H9 (cell line): ENCODE results near the gene IRF2BPL. TPM values are rescaled to one million over a fixed set of nuclear protein-coding genes. Genes with fewer than 3 reads are reported as not detected.

Source experiments
- DNase-seq: peaks from one replicate; pipeline ENCODE4 v3.0.0-alpha.2; 2017
- H2AFZ ChIP-seq: one replicate; pipeline ENCODE4 v1.6.1; 2013; ENCODE audit warnings: mild to moderate bottlenecking, low read length, control low read depth, moderate library complexity
- H2AK5ac ChIP-seq: 2 replicates; pipeline ENCODE4 v1.6.1; 2013; ENCODE audit warnings: low read length, control low read depth, mixed read lengths; ENCODE audit not compliant: insufficient read length
- H2BK120ac ChIP-seq: one replicate; pipeline ENCODE4 v1.6.1; 2013; ENCODE audit warnings: low read depth, mild to moderate bottlenecking, low read length, control low read depth, inconsistent platforms; ENCODE audit not compliant: poor library complexity, severe bottlenecking
- H2BK12ac ChIP-seq: 2 replicates; pipeline ENCODE4 v1.6.1; 2013; ENCODE audit warnings: low read length, control low read depth, mixed read lengths, low read depth; ENCODE audit not compliant: insufficient read length
- H2BK15ac ChIP-seq: 2 replicates; pipeline ENCODE4 v1.6.1; 2013; ENCODE audit warnings: low read depth, low read length, control low read depth
- H2BK20ac ChIP-seq: one replicate; pipeline ENCODE4 v1.6.1; 2013; ENCODE audit warnings: low read depth, mild to moderate bottlenecking, low read length, control low read depth, inconsistent platforms; ENCODE audit not compliant: poor library complexity, severe bottlenecking
- H2BK5ac ChIP-seq: 2 replicates; pipeline ENCODE4 v1.6.1; 2013; ENCODE audit warnings: low read length, control low read depth, mixed read lengths; ENCODE audit not compliant: insufficient read length
- H3K14ac ChIP-seq: 2 replicates; pipeline ENCODE4 v1.6.1; 2013; ENCODE audit warnings: low read length, control low read depth; ENCODE audit not compliant: insufficient read depth
- H3K18ac ChIP-seq: 2 replicates; pipeline ENCODE4 v1.6.1; 2013; ENCODE audit warnings: low read depth, mild to moderate bottlenecking, mixed read lengths, low read length, control low read depth; ENCODE audit not compliant: insufficient read length
- H3K23ac ChIP-seq: 2 replicates; pipeline ENCODE4 v1.6.1; 2013; ENCODE audit warnings: low read length, control low read depth, mixed read lengths, low read depth; ENCODE audit not compliant: insufficient read length
- H3K23me2 ChIP-seq: 2 replicates; pipeline ENCODE4 v1.6.1; 2013; ENCODE audit warnings: low read depth, mild to moderate bottlenecking, mixed read lengths, low read length, control low read depth; ENCODE audit not compliant: insufficient read length, poor library complexity, severe bottlenecking
- H3K27ac ChIP-seq: 2 replicates; pipeline ENCODE4 v1.5.1; 2013; ENCODE audit warnings: low read length, control low read depth, mixed read lengths, low read depth; ENCODE audit not compliant: insufficient read length
- H3K27me3 ChIP-seq: 2 replicates; pipeline ENCODE4 v1.6.1; 2013; ENCODE audit warnings: low read length, control low read depth, inconsistent platforms; ENCODE audit not compliant: insufficient read depth
- H3K4ac ChIP-seq: 2 replicates; pipeline ENCODE4 v1.6.1; 2013; ENCODE audit warnings: low read depth, mild to moderate bottlenecking, control low read depth, inconsistent platforms, low read length, moderate library complexity
- H3K4me1 ChIP-seq: 2 replicates; pipeline ENCODE4 v1.6.1; 2013; ENCODE audit warnings: low read length, control low read depth, inconsistent platforms; ENCODE audit not compliant: insufficient read depth
- H3K4me2 ChIP-seq: 2 replicates; pipeline ENCODE4 v1.6.1; 2013; ENCODE audit warnings: low read length, control low read depth, mixed read lengths; ENCODE audit not compliant: insufficient read length, insufficient read depth
- H3K56ac ChIP-seq: 2 replicates; pipeline ENCODE4 v1.6.1; 2013; ENCODE audit warnings: low read depth, mild to moderate bottlenecking, mixed read lengths, low read length, control low read depth; ENCODE audit not compliant: insufficient read length
- H3K79me1 ChIP-seq: 2 replicates; pipeline ENCODE4 v1.6.1; 2013; ENCODE audit warnings: low read depth, mild to moderate bottlenecking, moderate library complexity, low read length, control low read depth, inconsistent platforms; ENCODE audit not compliant: insufficient read depth, poor library complexity, severe bottlenecking
- H3K79me2 ChIP-seq: 2 replicates; pipeline ENCODE4 v1.6.1; 2013; ENCODE audit warnings: low read length, control low read depth, inconsistent platforms; ENCODE audit not compliant: insufficient read depth
- H3K9ac ChIP-seq: 2 replicates; pipeline ENCODE4 v1.6.1; 2013; ENCODE audit warnings: low read length, control low read depth, mixed read lengths; ENCODE audit not compliant: insufficient read length; ENCODE audit errors: extremely low read depth
- H3K9me3 ChIP-seq: one replicate; pipeline ENCODE4 v1.6.1; 2013; ENCODE audit warnings: low read depth, low read length, inconsistent platforms; ENCODE audit not compliant: control insufficient read depth
- H3T11ph ChIP-seq: one replicate; pipeline ENCODE4 v1.6.1; 2013; ENCODE audit warnings: mild to moderate bottlenecking, low read length, control low read depth, inconsistent platforms
- H4K20me1 ChIP-seq: one replicate; pipeline ENCODE4 v1.6.1; 2013; ENCODE audit not compliant: control insufficient read depth, insufficient read length, insufficient read depth
- H4K5ac ChIP-seq: 2 replicates; pipeline ENCODE4 v1.6.1; 2013; ENCODE audit warnings: low read depth, mild to moderate bottlenecking, mixed read lengths, low read length, control low read depth; ENCODE audit not compliant: insufficient read length
- H4K8ac ChIP-seq: replicated peaks from 2 replicates; pipeline ENCODE4 v1.6.1; 2013; ENCODE audit warnings: low read length, control low read depth, mixed read lengths, low read depth; ENCODE audit not compliant: insufficient read length
- H4K91ac ChIP-seq: 2 replicates; pipeline ENCODE4 v1.6.1; 2013; ENCODE audit warnings: low read depth, mild to moderate bottlenecking, moderate library complexity, mixed read lengths, low read length, control low read depth; ENCODE audit not compliant: insufficient read length
- H3K27ac Mint-ChIP-seq, 3 experiments: 2 replicates in 2 of 3; 3 replicates in 1 of 3; pipeline ENCODE4 v1.8.0; 2020 to 2021; ENCODE audit warnings: mixed read lengths in 3 of 3, mild to moderate bottlenecking in 1 of 3, moderate library complexity in 1 of 3
- H3K27me3 Mint-ChIP-seq: 2 replicates; pipeline ENCODE4 v1.8.0; 2021; ENCODE audit warnings: low read depth, mild to moderate bottlenecking, moderate library complexity, mixed read lengths
- H3K36me3 Mint-ChIP-seq, 3 experiments: 2 replicates in 2 of 3; 3 replicates in 1 of 3; pipeline ENCODE4 v1.8.0; 2020 to 2021; ENCODE audit warnings: low read depth in 3 of 3, mixed read lengths in 3 of 3; ENCODE audit not compliant: insufficient read depth in 1 of 3
- H3K4me1 Mint-ChIP-seq, 2 experiments: 2 replicates each; pipeline ENCODE4 v1.8.0; 2020; ENCODE audit warnings: mixed read lengths in 2 of 2
- H3K4me3 Mint-ChIP-seq, 2 experiments: 2 replicates in 1 of 2; 3 replicates in 1 of 2; pipeline ENCODE4 v1.8.0; 2020 to 2021; ENCODE audit warnings: mild to moderate bottlenecking in 2 of 2, mixed read lengths in 2 of 2, moderate library complexity in 1 of 2
- H3K9me3 Mint-ChIP-seq, 2 experiments: 2 replicates in 1 of 2; 3 replicates in 1 of 2; pipeline ENCODE4 v1.8.0; 2020; ENCODE audit warnings: mild to moderate bottlenecking in 2 of 2, mixed read lengths in 2 of 2, moderate library complexity in 1 of 2
- CTCF ChIP-seq: fragments of 200-600 bp; sonication (generic); conservative IDR thresholded peaks from 3 replicates; pipeline ENCODE4 v1.8.0; 2021; ENCODE audit warnings: antibody characterized with exemption, mild to moderate bottlenecking
- WGBS: extraction: QIAGEN DNeasy Blood & Tissue Kit; methylation state at CpG from one replicate; pipeline ENCODE4 v1.1.7; 2013; ENCODE audit warnings: missing lambda C conversion rate, low lambda C conversion rate, mixed read lengths; ENCODE audit not compliant: insufficient read length; ENCODE audit errors: extremely low coverage; 5-methylcytosine and 5-hydroxymethylcytosine counted together
- total RNA-seq: library from RNA; stranded (reverse); gene quantifications from 2 replicates; pipeline ENCODE4 v1.2.1, GENCODE V29; 2021

IRF2BPL gene
- total RNA-seq, 1 experiment from 2014 or later: 59.0 TPM

- Histone ChIP-seq H4K91ac (no peak overlapping the region), H3K27me3 (no peaks in the 10 kb centered on the region), H2BK5ac (no peak overlapping the region), H3K18ac (no peak overlapping the region), H3K9me3 (no peaks in the 10 kb centered on the region), H3K14ac (no peak overlapping the region; the same call in 1 of the 2 replicates), H4K8ac (no peak overlapping the region), H3K4me2 (no peak overlapping the region), H3K9ac (no peak overlapping the region), H3K79me1 (no peaks in the 10 kb centered on the region), H2BK20ac (no peak overlapping the region), H2BK15ac (no peak overlapping the region), H2BK120ac (no peak overlapping the region), H4K20me1 (no peaks in the 10 kb centered on the region), H3K4me1 (peaks cover 6% of the 10 kb centered on the region; the same call in 1 of the 2 replicates), H4K5ac (no peak overlapping the region), H3K79me2 (no peaks in the 10 kb centered on the region), H3K27ac (no peak overlapping the region), H2AK5ac (no peak overlapping the region), H3K23ac (no peak overlapping the region), H3T11ph (no peak overlapping the region), H3K56ac (no peak overlapping the region), H3K4ac (no peak overlapping the region), H3K23me2 (no peaks in the 10 kb centered on the region), H2AFZ (no peak overlapping the region), H2BK12ac (no peak overlapping the region)
- WGBS: no CpG with 5 or more reads among the region's 18 CpGs
- peaks cover 6% of the 10 kb centered on the region for H3K27me3 Mint-ChIP-seq
- no peak overlapping the region; a peak in 1 of 5 replicates for H3K4me3 Mint-ChIP-seq
- TF ChIP-seq CTCF: no peak
- peaks cover 3% of the 10 kb centered on the region in 2 experiments; a peak in 2 of 5 replicates for H3K9me3 Mint-ChIP-seq
- no peak for DNase-seq
- peaks cover 0 to 6% (median 0%) of the 10 kb centered on the region in 3 experiments; a peak in 3 of 7 replicates for H3K36me3 Mint-ChIP-seq
- peaks cover 67% of the 10 kb centered on the region in 2 experiments for H3K4me1 Mint-ChIP-seq
- peak overlapping the region in 2 of 3 experiments; percentile 9 to 76; a peak in 3 of 7 replicates for H3K27ac Mint-ChIP-seq
Observed at GRCh38 chr14:77007183-77007974, 21.1 kb downstream of the IRF2BPL start.
